Spleen (tissue), 11 donors: ENCODE results near the gene NCL. TPM values are rescaled to one million over a fixed set of nuclear protein-coding genes. Genes with fewer than 3 reads are reported as not detected.

Experiments
- DNase-seq: peaks from one replicate; pipeline ENCODE4 v3.0.0-alpha.2; 2020
- H3K27ac ChIP-seq, 8 donors: fragments of 200-600 bp; sonication (generic) in 7 of 8; 1 replicate in 4 of 8; 2 replicates in 4 of 8; pipeline versions ENCODE4 v1.5.0 to v1.8.0; 2016 to 2021; ENCODE audit warnings: inconsistent platforms in 4 of 8, mild to moderate bottlenecking in 4 of 8, moderate library complexity in 1 of 8
- H3K27me3 ChIP-seq, 7 donors: fragments of 200-600 bp; sonication (generic) in 6 of 7; replicated peaks in 1 of 7; 1 replicate in 4 of 7; 2 replicates in 3 of 7; pipeline versions ENCODE4 v1.5.0 to v1.8.0; 2016 to 2021; ENCODE audit warnings: inconsistent platforms in 3 of 7, mild to moderate bottlenecking in 1 of 7
- H3K36me3 ChIP-seq, 6 donors: fragments of 200-600 bp; sonication (generic) in 5 of 6; 1 replicate in 4 of 6; 2 replicates in 2 of 6; pipeline versions ENCODE4 v1.5.0 to v1.8.0; 2016 to 2021; ENCODE audit warnings: inconsistent platforms in 2 of 6
- H3K4me1 ChIP-seq, 6 donors: fragments of 200-600 bp; sonication (generic) in 5 of 6; 1 replicate in 3 of 6; 2 replicates in 3 of 6; pipeline versions ENCODE4 v1.5.0 to v1.8.0; 2016 to 2021; ENCODE audit warnings: inconsistent platforms in 3 of 6
- H3K4me3 ChIP-seq, 8 donors: fragments of 200-600 bp; sonication (generic) in 7 of 8; 1 replicate in 4 of 8; 2 replicates in 4 of 8; pipeline versions ENCODE4 v1.5.0 to v1.8.0; 2016 to 2021; ENCODE audit warnings: inconsistent platforms in 4 of 8, mild to moderate bottlenecking in 4 of 8, moderate library complexity in 2 of 8
- H3K9me3 ChIP-seq, 8 donors: fragments of 200-600 bp; sonication (generic) in 7 of 8; 1 replicate in 4 of 8; 2 replicates in 4 of 8; pipeline versions ENCODE4 v1.5.0 to v1.8.0; 2016 to 2021; ENCODE audit warnings: inconsistent platforms in 4 of 8
- POLR2A ChIP-seq, 3 donors: fragments of 450-650 bp; IDR thresholded peaks; one replicate each; pipeline ENCODE4 v1.5.1; 2017; ENCODE audit warnings: antibody characterized with exemption in 3 of 3, mild to moderate bottlenecking in 1 of 3
- POLR2AphosphoS5 ChIP-seq, 3 donors: sonication (generic); formaldehyde crosslinking; IDR thresholded peaks; one replicate each; pipeline ENCODE4 v1.5.1; 2017; ENCODE audit warnings: antibody characterized with exemption in 3 of 3
- WGBS, 5 donors: extraction: QIAGEN DNeasy Blood & Tissue Kit in 3 of 5; methylation state at CpG; one replicate each; pipeline versions ENCODE4 v1.1.5 to v1.1.7; 2013 to 2018; 5-methylcytosine and 5-hydroxymethylcytosine counted together
- intact Hi-C: fragments of 100-400 bp; cut with DNase I; formaldehyde crosslinking; loops from one replicate; pipeline ENCODE4 v1.15.0; 2023; ENCODE audit warnings: low total_unique reads
- polyA plus RNA-seq, 3 donors: library from polyadenylated mRNA; stranded (reverse); fragments of 200-250 nt; gene quantifications; one replicate each; pipeline ENCODE4 v1.2.1, GENCODE V29; 2013
- total RNA-seq, 7 donors: library from RNA; depleted of rRNA in 3 of 7; stranded (reverse); fragments of >200 nt in 3 of 7; fragmentation: NEBNext Ultra II Directional in 4 of 7; extraction: Animal tissue kit (Norgen Biotek cat#: 25700) in 4 of 7; gene quantifications; one replicate each; pipeline versions ENCODE4 v1.1.0 to v1.2.1, GENCODE V29; 2016 to 2021
- TF ChIP-seq, protein P1 (sequence below), 11 experiments: fragments of 200-600 bp in 7 of 11; fragments of 450-650 bp in 4 of 11; sonication (generic) in 4 of 11; IDR thresholded peaks in 8 of 11; conservative IDR thresholded peaks in 3 of 11; 1 replicate in 7 of 11; 2 replicates in 4 of 11; pipeline versions ENCODE4 v1.4.0 to v1.8.0; 2016 to 2021; ENCODE audit warnings: antibody characterized with exemption in 11 of 11, inconsistent platforms in 4 of 11, mild to moderate bottlenecking in 1 of 11
- donor health status: healthy with polysubstance abuse.
- donor health status: DM: no; HTN: no; CAD: no; lungs with moderate emphysema.
- donor health status: DM: no; HTN: no; CAD: no.
- donor health status: Bipolar disorder and iron deficiency.
- donor health status: healthy.
- donor health status: DM: no; HTN: no; CAD: no.
- donor health status: DM: yes; HTN: yes; CAD: no.

The NCL gene
- total and polyA plus RNA-seq, 10 donors, result 113 to 424 (median 178) TPM

DNA sequence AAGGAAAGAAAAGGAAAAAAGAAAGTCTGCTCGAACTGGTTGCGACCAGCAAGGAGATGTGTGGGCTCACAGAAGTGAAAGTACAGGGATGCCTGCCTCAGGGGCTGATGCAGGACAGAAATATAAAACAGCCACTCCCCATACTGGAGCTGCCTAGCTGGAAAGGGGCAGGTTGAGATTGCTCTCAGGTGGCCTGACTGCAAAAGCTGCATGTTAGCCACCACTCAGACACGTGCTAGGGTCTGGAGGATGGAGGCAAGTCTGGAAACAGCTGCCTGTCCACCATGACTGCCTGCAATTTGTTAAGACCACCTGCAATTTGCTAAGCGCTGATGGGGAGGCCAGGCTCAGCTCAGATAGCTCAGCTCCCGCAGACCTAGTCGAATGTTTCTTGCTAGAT lies 50.8 kb downstream of the NCL start:
- peaks cover 0 to 24% (median 5%) of the 10 kb centered on the region in 7 donors for H3K27me3 ChIP-seq
- peaks cover 0 to 16% (median 15%) of the 10 kb centered on the region in 6 donors for H3K4me1 ChIP-seq
- intact Hi-C loops, result loop anchor here (5.0 kb wide), 3 partner anchors 116 to 306 kb away; no protein-coding TSS in a partner anchor
- H3K27ac ChIP-seq, result no peak overlapping the region
- H3K9me3 ChIP-seq, result peaks cover 0 to 12% (median 8%) of the 10 kb centered on the region in 8 donors
- no peaks in the 10 kb centered on the region for H3K36me3 ChIP-seq
- H3K4me3 ChIP-seq, result no peak overlapping the region
- no peak for TF ChIP-seq POLR2AphosphoS5 (IDR thresholded peaks at IDR 0.05)
- TF ChIP-seq, protein P1, sequence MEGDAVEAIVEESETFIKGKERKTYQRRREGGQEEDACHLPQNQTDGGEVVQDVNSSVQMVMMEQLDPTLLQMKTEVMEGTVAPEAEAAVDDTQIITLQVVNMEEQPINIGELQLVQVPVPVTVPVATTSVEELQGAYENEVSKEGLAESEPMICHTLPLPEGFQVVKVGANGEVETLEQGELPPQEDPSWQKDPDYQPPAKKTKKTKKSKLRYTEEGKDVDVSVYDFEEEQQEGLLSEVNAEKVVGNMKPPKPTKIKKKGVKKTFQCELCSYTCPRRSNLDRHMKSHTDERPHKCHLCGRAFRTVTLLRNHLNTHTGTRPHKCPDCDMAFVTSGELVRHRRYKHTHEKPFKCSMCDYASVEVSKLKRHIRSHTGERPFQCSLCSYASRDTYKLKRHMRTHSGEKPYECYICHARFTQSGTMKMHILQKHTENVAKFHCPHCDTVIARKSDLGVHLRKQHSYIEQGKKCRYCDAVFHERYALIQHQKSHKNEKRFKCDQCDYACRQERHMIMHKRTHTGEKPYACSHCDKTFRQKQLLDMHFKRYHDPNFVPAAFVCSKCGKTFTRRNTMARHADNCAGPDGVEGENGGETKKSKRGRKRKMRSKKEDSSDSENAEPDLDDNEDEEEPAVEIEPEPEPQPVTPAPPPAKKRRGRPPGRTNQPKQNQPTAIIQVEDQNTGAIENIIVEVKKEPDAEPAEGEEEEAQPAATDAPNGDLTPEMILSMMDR (IDR thresholded peaks at IDR 0.05 in 8 of 11, conservative IDR thresholded peaks at IDR 0.05 in 3 of 11), result no peak
- TF ChIP-seq POLR2A (IDR thresholded peaks at IDR 0.05), result no peak
- WGBS, 5 donors, result 87 to 94% (median 94%) methylated on average over 6 of the region's 6 CpGs
- DNase-seq, result no peak

DNA sequence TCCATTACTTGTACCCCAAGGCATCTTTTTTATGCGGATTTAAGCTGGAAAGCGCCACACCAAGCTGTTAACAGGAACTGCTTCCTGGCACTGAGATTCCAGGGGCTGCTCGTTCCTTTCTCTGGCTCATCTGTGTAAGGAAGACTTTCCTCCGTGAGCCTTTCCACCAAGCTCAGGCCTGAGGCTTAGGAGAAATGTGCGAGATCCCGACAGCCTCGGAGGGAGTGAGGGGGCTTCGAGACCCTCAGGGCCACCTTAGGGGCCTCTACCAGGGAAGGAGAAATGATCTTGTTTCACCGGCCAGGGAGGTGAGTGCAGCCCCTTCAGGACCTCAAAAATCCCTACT lies 51.7 kb downstream of the NCL start:
- H3K9me3 ChIP-seq, result peaks cover 0 to 12% (median 8%) of the 10 kb centered on the region in 8 donors
- TF ChIP-seq POLR2A (IDR thresholded peaks at IDR 0.05), result no peak
- TF ChIP-seq POLR2AphosphoS5 (IDR thresholded peaks at IDR 0.05), result no peak
- TF ChIP-seq, protein P1 (IDR thresholded peaks at IDR 0.05 in 8 of 11, conservative IDR thresholded peaks at IDR 0.05 in 3 of 11), result peak in 2 of 11 experiments; percentile 13 to 38

DNA sequence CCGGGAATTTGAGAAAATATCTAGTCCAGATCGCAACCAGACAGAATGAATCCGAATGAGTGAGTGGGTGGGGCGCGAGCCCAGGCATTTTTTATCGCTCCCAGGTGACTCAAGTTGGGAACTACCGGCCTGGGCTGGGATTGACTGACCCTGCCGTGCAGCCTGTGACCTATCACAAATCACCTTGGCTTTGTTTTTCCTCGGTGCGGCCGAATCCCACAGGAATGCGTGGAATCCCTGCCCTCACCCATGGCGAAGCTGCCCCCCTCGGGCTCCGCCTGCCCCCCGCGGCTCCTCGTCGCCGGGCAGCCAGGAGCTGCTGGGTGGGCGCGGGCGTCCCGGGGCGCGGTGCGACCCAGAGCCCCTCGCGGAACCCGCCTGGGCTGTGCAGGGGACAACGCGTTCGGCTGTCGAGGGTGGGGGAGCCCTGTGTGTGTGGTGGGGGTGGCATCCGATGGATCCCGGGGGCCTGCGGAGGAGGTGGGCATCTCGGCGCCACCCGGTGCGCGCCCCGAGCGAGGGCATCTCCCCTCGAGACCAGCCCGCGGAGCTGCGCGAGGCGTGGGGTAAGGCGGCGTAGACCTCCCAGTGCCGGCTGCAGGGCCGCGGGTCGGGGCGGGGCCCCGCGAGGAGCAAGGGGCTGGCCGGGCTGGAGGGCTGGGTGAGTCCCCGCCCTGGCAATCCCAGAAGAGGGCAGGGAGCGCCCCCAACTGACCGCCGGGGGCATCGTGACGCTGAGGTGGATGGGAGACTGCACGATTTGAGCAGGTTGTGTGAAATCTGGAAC lies 52.3 kb downstream of the NCL start:
- Histone ChIP-seq H3K4me1 (peaks cover 0 to 18% (median 15%) of the 10 kb centered on the region in 6 donors), H3K27ac (peak overlapping the region in 1 of 8 donors; percentile 42), H3K9me3 (peaks cover 0 to 12% (median 8%) of the 10 kb centered on the region in 8 donors), H3K4me3 (peak overlapping the region; percentile 30 to 77 (median 48)), H3K36me3 (no peaks in the 10 kb centered on the region), H3K27me3 (peaks cover 0 to 24% (median 5%) of the 10 kb centered on the region in 7 donors)
- DNase-seq, result peak; percentile 94
- TF ChIP-seq, protein P1 (IDR thresholded peaks at IDR 0.05 in 8 of 11, conservative IDR thresholded peaks at IDR 0.05 in 3 of 11), result peak; percentile 72 to 91 (median 87)
- TF ChIP-seq POLR2A (IDR thresholded peaks at IDR 0.05) (no peak), POLR2AphosphoS5 (IDR thresholded peaks at IDR 0.05) (peak in 2 of 3 donors; percentile 60 to 68)
- 3 to 13% (median 5%) methylated on average over 11 to 67 of the region's 67 CpGs for whole genome bisulfite sequencing, 5 donors
- intact Hi-C loops, result loop anchor here (5.0 kb wide), 3 partner anchors 115 to 305 kb away; no protein-coding TSS in a partner anchor

More for the DNA sequence above, 51.7 kb downstream of the NCL start:
- intact Hi-C loops, result loop anchor here (5.0 kb wide), 3 partner anchors 115 to 305 kb away; no protein-coding TSS in a partner anchor
- Histone ChIP-seq H3K27me3 (peaks cover 0 to 24% (median 5%) of the 10 kb centered on the region in 7 donors), H3K4me3 (peak overlapping the region in 5 of 8 donors; percentile 46 to 77 (median 48)), H3K27ac (no peak overlapping the region), H3K36me3 (no peaks in the 10 kb centered on the region), H3K4me1 (peaks cover 0 to 16% (median 15%) of the 10 kb centered on the region in 6 donors)
- WGBS, 5 donors, result 32 to 59% (median 54%) methylated on average over 9 of the region's 9 CpGs
- no peak for DNase-seq

DNA sequence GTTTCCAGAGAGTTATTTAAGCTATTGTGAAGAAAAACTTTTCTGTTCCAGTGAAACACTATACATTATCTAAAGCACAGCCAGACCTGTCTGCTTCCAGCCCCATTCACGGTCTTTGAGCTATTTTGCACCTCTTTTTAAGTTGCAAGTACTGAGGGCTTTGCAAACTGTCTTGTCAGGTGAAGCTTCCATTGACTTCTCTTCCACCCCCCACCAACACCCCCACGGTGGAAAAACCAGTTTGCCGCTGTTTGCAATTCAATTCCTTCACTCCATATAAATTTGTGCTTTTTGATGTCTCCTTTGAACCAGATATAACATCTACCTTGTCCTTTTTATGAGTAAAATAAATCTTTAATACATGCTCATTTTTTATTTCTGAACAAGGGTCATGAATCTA lies 53.0 kb downstream of the NCL start:
- no peak overlapping the region for H3K27ac ChIP-seq
- no peak for DNase-seq
- H3K27me3 ChIP-seq, result peaks cover 0 to 24% (median 5%) of the 10 kb centered on the region in 7 donors
- intact Hi-C loops, result loop anchor here (5.0 kb wide), 3 partner anchors 114 to 304 kb away; no protein-coding TSS in a partner anchor
- 70 to 79% (median 75%) methylated on average over 3 of the region's 3 CpGs for WGBS, 5 donors
- peaks cover 2 to 26% (median 20%) of the 10 kb centered on the region in 6 donors for H3K4me1 ChIP-seq
- peaks cover 0 to 12% (median 8%) of the 10 kb centered on the region in 8 donors for H3K9me3 ChIP-seq
- H3K4me3 ChIP-seq, result peak overlapping the region in 1 of 8 donors; percentile 46
- TF ChIP-seq, protein P1 (IDR thresholded peaks at IDR 0.05 in 8 of 11, conservative IDR thresholded peaks at IDR 0.05 in 3 of 11), result no peak
- TF ChIP-seq POLR2AphosphoS5 (IDR thresholded peaks at IDR 0.05) (no peak), POLR2A (IDR thresholded peaks at IDR 0.05) (no peak)
- no peaks in the 10 kb centered on the region for H3K36me3 ChIP-seq
